Right ventricle myocardium inferior (tissue), 1 donor: ENCODE measurements around the gene TMEM127. TPM values are rescaled to one million over a fixed set of nuclear protein-coding genes. Genes with fewer than 3 reads are reported as not detected.
A peak's percentile ranks its signal among the peaks of the same experiment; 100 is the strongest.
"Not testable (repeated sequence)": the region's sequence is repeated elsewhere in the genome, so short reads cannot be mapped to it uniquely, and the experiment has no call there.

Experiments used
- ATAC-seq: fragments of 200-7000 bp; cut with Tn5 transposase; one replicate; pipeline ENCODE4 v1.9.1; 2020; ENCODE audit warnings: mild to moderate bottlenecking, moderate library complexity
- DNase-seq: peaks from one replicate; pipeline ENCODE4 v3.0.0; 2021; ENCODE audit errors: missing footprints
- intact Hi-C: fragments of 100-400 bp; cut with DNase I; formaldehyde crosslinking; loops from one replicate; pipeline ENCODE4 v1.11.0; 2022
- long read RNA-seq: library from polyadenylated mRNA; unstranded; transcript quantifications from one replicate; pipeline ENCODE4 v2.0.0, GENCODE V29; 2021
- total RNA-seq: library from RNA; stranded (reverse); fragmentation: NEBNext Ultra II Directional; extraction: Animal tissue kit (Norgen Biotek cat#: 25700); gene quantifications from one replicate; pipeline ENCODE4 v1.2.1, GENCODE V29; 2021
- donor health status: DM: no; HTN: yes; CAD: no; lungs with severe emphysema.

TMEM127 gene, protein sequence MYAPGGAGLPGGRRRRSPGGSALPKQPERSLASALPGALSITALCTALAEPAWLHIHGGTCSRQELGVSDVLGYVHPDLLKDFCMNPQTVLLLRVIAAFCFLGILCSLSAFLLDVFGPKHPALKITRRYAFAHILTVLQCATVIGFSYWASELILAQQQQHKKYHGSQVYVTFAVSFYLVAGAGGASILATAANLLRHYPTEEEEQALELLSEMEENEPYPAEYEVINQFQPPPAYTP
- 68.2 TPM for total RNA-seq
- long read RNA-seq, full-length matches to known transcripts = 45 of 81 reads
- long read RNA-seq, partial matches to known transcripts = 15 of 81 reads
- long read RNA-seq, other reads (novel, unspliced or antisense) = 21 of 81 reads

DNA sequence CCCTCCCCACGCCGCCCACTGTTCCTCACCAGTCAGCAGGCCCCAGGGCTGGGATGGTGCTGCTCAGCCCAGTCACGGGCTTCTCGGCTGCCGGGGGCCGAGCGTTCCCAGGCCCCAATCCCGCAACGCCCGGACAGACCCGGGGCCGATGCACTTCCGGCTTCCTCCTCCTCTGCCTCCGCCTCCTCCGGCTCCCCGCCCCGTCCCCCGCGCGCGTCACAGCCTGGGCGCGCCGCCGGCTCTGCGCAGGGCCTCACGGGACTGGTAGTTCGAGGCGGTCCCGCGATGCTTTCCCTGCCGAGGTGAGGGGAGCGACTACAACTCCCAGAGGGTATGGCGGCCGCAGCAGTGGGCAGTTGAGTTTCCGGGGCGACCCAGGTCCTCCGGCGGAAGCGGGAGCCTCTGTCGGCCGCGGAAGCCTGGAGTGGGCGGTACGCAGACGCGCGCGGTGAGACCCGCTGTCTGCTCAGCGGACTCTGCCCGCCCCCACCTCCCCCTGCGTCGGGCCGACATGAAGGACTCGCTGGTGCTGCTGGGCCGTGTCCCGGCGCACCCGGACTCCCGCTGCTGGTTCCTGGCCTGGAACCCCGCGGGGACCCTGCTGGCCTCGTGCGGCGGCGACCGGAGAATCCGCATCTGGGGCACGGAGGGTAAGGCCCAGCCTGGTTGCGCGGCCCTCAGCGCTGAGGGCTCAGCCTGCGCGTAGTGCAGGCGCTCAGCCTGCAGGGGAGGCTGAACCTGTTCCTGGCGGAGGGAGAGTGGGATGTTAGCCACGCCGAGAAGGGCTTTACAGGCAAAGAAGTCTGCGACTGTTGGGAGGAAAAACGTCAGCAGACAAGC is at the start of gene TMEM127, which contains the start of gene CIAO1:
Gene TMEM127 (minus strand): TSS at position 158 of the 840 bp plus-strand sequence. CDS start 616 bp downstream, outside the sequence.
Gene CIAO1 (plus strand): TSS at position 386 of the 840 bp plus-strand sequence. CDS start 126 bp downstream, at position 512.
- DNase-seq (peak; percentile 100), ATAC-seq (peak; percentile 98)
- intact Hi-C loops = loop anchor here (5.0 kb wide), 2 partner anchors 36 to 119 kb away; partner anchors contain the start of gene DUSP2

DNA sequence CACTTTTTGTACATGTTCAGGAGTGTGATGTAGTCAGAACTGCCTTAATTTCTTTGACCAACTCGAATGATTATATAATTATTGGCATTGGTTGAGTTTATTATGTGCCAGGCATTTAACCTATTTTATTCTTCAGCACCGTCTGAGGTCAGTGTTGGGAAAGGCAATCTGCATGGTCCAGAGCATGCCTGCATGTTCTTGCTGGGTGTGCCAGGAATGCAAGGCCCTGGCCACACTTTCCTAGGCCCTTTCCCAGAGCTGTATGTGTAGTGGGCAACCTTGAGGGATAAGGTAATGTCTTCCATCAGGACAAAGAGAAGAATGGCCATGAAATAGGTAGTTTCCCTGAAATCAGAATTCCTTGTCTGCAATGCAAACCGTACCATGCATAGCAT is 49.2 kb upstream of the TMEM127 start:
- DNase-seq = no peak
- no peak for ATAC-seq
- intact Hi-C loops = no loop called here

DNA sequence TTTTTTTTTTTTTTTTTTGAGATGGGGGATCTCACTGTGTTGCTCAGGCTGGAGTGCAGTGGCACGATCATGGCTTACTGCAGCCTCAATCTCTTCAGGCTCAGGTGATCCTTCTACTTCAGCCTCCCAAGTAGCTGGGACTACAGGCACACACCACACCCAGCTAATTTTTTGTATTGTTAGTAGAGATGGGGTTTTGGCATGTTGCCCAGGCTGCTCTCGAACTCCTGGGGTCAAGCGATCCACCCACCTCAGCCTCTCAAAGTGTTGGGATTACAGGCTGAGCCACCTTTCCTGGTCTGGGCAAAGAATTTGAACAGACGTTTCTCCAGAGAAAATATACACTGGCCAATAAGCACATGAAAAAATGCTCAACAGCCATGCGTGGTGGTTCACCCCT is 42.5 kb upstream of the TMEM127 start:
- DNase-seq (no peak), ATAC-seq (no peak)
- intact Hi-C loops = no loop called here

GRCh38 chr2:96306370-96306769 is 40.6 kb upstream of the TMEM127 start:
- ATAC-seq (no peak), DNase-seq (no peak)
- intact Hi-C loops = no loop called here

- intact Hi-C loops = loop anchor here (2.0 kb wide), 1 partner anchor 203 kb away; no protein-coding TSS in a partner anchor
- ATAC-seq = no peak
- no peak for DNase-seq
Observed at GRCh38 chr2:96305979-96306308, 40.1 kb upstream of the TMEM127 start.

DNA sequence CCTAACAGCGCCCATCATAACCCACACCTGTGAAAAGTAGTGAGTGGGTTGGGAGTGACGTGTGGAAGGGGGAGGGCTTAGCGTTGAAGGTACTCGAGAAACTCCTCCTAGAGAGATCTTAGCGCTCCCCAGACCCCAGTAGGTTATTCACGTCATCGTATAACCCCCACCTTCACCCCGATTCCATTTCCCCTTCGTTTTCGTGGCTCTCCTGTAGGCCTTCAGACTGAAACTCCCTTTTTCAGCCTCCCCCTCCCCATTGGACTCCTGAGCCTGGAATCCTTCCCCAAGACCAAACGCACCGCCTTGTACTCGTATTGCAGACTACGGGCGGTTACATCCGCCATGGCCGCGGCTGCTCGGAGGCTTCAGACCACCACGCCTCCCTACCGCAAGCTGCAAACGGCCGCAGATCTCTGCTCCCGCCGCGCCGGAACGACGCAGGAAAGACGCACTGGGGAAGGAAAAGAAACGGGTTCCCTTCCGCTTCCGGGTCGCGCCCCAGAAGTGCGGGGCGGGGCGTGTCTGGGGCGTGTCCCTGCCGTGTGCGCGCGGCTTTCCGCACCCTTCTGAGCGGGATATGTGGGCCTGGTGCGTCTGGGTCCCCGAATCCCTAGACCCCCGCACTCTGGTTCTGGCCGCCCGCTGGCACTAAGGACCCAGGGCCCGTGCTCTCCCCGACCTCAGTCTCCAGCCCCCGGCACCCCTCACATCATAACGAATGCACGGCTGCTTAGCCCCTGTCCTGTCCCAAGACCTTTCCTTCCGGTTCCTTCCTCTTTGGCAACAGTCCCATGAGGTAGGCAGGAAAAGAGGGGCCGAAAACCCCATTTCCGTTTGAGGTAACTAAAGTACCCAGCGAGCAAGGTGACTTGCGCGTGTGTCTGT is 39.5 kb upstream of the TMEM127 start, which contains the start of gene SNRNP200:
Gene SNRNP200 (minus strand): TSS at position 456 of the 888 bp plus-strand sequence. CDS start 109 bp downstream, at position 347.
- ATAC-seq (peak; percentile 99), DNase-seq (peak; percentile 94)
- intact Hi-C loops = loop anchor here (2.0 kb wide), 1 partner anchor 203 kb away; no protein-coding TSS in a partner anchor

- intact Hi-C loops = loop anchor here (2.0 to 5.0 kb wide), 2 partner anchors 37 to 204 kb away; partner anchors contain the start of genes CIAO1 and TMEM127
- ATAC-seq = no peak
- DNase-seq = no peak
Observed at GRCh38 chr2:96304606-96305005, 38.8 kb upstream of the TMEM127 start.

DNA sequence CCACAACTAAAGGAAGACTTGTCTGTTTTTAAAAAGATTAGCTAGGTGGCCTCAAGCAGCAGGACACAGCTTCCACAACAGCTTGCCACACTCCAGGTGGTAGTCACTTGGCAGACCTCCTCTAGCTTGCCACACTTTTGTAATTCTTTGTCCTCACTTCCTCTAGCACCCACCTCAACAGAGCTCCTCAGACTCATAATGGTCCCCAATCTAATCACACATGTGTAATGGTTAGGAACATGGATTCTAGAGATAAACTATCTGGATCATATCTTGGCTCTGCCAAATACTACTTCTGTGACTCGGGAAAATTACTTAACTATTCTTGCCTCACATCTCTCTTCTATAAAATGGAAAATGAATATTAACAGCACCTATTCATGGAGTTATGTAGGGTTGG is 36.1 kb upstream of the TMEM127 start:
- DNase-seq = no peak
- intact Hi-C loops = loop anchor here (5.0 kb wide), 1 partner anchor 35 kb away; the partner anchor contains the start of genes CIAO1 and TMEM127
- no peak for ATAC-seq

- DNase-seq = no peak
- ATAC-seq = no peak
- intact Hi-C loops = no loop called here
Observed at GRCh38 chr2:96296925-96297324, 31.1 kb upstream of the TMEM127 start.

- DNase-seq, intact Hi-C loops, ATAC-seq: not testable (repeated sequence)
Observed at GRCh38 chr2:96294271-96294670, 28.5 kb upstream of the TMEM127 start.

GRCh38 chr2:96291751-96292150 is 26.0 kb upstream of the TMEM127 start:
- DNase-seq = no peak
- intact Hi-C loops = no loop called here
- no peak for ATAC-seq

- no peak for DNase-seq
- intact Hi-C loops = no loop called here
- ATAC-seq = no peak
Observed at GRCh38 chr2:96287273-96287856, 21.6 kb upstream of the TMEM127 start.

GRCh38 chr2:96276787-96277499 is 11.1 kb upstream of the TMEM127 start:
- intact Hi-C loops = no loop called here
- DNase-seq (no peak), ATAC-seq (no peak)

DNA sequence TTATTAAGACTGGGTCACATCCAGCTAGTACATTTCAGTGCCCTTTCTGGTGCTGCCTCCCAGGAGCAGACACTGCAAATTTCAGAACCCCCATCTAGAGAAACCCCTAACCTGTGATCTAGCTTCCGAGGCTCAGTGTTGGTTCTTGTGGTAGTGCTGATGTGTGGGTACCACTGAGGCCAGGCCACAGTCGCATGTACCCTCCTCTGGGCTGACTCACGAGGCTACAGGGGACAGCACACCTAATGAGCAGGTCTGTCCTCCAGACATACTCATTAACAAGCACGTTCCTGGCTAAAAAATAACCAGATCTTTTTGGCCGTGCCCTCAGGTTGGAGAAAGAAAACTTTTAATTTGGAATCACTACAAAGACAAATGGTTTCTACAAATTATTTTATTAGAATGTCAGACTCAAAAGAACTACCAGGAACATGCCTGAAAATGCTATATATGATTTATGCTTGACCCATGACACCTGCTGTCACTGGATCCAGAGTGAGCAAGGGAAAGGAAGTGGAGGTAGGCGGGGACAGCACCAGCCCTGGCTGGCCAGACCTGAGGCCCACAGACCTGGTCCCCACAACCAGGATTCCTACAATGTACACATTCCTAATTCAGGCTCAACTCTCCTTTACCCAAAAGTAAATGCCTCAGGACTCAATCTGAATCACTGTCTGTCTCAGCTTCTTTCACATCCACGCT is 8.7 kb upstream of the TMEM127 start:
- intact Hi-C loops = no loop called here
- no peak for DNase-seq
- no peak for ATAC-seq

DNA sequence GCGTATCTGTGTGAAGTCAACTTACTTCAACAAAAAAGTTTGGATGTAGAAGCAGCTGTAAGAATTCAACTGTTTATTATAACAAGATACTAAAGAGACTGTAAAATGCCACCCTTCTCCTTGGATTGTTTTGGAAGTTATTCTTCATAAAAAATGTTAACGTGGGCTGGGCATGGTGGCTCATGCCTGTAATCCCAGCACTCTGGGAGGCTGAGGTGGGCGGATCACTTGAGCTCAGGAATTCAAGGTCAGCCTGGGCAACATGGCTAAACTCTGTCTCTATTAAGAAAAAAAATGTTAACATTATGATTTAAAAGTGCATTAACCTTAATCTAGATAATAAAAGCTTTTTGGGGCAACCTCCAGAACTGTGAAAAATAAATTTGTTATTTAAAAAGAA is 8.0 kb upstream of the TMEM127 start:
- ATAC-seq (no peak), DNase-seq (no peak)

DNA sequence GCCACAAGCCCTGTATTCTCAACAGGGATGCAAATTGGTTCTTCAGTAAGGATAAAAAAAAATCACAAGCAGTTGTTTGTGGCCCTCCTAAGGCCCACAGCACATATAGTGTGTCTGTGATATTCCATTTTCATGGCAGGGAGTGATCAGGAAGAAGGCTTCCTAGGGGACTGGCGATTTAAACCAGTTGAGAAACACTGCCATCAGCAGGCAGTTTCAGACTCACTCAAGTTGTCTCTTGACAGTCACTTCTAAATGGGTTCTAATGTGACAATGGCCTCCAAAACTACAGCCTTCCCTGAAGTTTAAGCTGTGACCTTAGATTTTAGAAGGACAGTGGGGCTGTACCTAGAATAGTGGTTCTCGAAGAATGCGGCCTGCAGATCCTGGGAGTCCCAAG is 6.2 kb upstream of the TMEM127 start:
- intact Hi-C loops = no loop called here
- no peak for ATAC-seq
- DNase-seq = no peak

More for the DNA sequence above, 8.0 kb upstream of the TMEM127 start:
- intact Hi-C loops = no loop called here
